ENCODE results near the gene MYBPC3.
"Not testable (repeated sequence)": the region's sequence is repeated elsewhere in the genome, so short reads cannot be mapped to it uniquely, and the experiment has no call there.

Gene MYBPC3

DNA sequence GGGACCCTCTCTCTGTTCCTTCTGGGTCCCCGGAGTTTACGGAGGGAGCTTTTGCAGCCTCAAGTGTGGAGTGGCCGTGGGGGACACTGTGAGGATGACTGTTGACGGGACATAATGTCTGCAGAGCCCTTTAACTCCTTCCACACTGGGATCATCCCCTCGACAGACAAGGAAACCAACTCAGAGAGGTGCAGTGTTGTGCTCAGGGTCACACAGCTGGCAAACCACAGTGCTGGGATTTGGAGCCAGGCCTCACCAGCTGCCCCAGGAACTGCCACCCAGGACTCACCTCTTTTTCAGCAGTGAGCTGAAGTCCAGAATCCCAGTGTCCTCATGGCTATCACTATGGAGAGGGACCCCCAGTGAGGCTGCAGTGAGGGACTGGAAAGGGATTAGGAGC, 5.4 kb downstream of the MYBPC3 start:
- no peak for DNase-seq
- intact Hi-C loops (cut with DNase I), result no loop called here

- intact Hi-C loops (cut with DNase I), result no loop called here
- no peak for DNase-seq
Observed at GRCh38 chr11:47345890-47346563, 6.5 kb downstream of the MYBPC3 start.

DNA sequence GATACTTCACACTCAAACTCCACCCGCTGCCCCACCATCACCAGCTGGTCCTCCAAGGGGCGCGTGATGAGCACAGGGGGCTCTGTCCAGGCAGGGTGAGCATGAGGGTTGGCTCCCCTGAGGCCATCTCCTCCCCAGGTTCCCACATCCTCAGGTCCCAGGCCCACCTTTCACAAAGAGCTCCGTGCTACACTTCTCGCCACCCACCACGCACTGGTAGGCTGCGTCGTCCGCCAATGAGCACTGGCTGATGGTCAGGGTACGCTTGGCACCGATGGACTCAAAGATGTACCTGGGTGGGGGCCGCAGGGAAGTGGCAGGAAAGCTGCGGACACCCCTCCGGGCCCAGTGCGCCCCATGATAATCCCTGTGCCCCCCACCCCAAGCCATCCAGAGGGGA, 9.6 kb downstream of the MYBPC3 start:
- DNase-seq, result no peak
- intact Hi-C loops (cut with DNase I), result no loop called here

- DNase-seq, result no peak
- intact Hi-C loops (cut with DNase I), result no loop called here
Observed at GRCh38 chr11:47342036-47342803, 10.3 kb downstream of the MYBPC3 start.

- intact Hi-C loops (cut with DNase I), result no loop called here
Observed at GRCh38 chr11:47340980-47341775, 11.3 kb downstream of the MYBPC3 start.

DNA sequence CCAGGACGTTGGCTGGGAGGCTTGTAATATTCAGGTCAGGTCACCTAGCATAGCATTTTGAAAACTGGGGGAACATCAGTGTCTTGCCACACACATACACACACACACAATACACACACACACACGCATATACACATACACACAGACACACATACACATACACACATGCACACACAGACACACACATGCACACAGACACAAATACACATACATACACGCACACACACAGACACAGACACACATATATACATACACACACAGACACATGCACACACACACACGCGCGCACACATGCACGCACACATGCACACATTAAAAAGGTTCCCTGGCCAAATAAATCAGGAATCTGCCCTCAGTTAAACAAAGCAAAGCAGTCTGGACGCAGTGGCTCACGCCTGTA, 12.5 kb downstream of the MYBPC3 start:
- intact Hi-C loops (cut with DNase I), result no loop called here
- DNase-seq, result no peak

More at GRCh38 chr11:47340980-47341775, 11.3 kb downstream of the MYBPC3 start:
- DNase-seq, result no peak

DNA sequence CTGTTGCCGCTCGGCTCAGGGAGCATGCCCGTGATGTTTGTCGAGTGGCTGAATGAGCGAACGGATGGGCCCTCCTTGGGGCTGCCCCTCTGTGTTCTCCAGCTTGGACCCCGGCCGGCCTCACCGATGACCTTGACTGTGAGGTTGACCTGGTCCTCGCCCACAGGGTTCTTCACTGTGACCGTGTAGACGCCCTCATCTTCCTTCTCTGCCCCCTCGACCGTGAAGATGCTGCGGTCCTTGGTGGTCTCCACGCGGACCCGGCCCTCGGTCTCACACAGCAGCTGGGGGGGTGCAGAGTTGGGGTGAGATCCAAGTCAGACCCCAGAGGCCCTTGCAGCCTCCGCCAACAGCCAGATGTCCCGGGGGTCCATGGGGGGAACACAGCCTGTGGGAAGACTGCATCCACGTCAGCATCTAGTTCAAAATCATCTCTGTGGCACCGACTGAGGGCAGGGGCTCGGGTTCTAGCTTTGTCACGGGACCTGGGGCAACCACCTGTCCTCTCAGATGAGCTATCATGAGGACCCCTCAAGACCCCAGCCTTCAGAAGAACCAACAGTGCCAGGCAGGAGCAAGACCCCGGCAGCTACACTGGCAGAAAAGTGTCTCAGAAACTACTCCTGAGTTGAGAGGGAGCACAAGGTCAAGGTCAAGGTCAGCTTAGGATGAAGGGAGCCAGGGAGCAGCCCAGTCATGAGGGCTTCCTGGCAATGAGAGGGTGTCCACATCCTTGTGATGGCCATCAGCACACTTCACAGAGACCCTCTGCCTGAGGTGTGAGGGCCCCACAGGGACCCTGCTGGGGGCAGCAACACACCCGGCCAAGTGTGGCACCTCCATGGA, 13.9 kb downstream of the MYBPC3 start:
- intact Hi-C loops (cut with DNase I), result no loop called here
- no peak for DNase-seq

DNA sequence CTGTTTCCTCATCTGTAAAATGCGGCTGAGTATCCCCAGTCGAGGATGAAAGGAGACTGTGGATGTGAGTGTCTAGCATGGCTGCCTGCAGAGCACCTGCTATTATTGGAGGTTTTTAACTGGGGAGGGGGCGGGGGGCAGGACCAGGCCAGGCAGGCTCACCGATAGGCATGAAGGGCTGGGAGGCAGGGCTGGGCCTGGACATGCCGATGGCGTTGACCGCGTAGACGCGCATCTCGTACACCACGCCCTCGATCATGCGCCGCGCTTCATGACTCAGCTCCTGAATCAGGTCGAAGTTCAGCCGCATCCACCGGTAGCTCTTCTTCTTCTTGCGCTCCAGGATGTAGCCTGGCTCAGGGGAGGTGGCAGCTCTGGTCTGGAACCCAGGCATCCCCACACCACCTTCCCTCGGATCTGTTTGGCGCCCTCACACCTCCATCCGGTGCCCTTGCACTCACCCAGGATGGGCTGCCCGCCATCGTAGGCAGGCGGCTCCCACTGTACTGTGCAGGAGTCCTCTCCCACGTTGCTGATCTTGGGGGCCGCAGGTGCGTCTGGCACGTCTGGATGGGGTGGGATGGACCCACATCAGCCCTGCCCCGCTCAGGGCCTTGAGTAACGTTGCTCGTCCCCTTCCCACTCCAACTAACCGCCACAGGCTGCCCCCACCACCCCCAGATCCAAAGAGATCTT, 15.1 kb downstream of the MYBPC3 start:
- DNase-seq, result no peak
- intact Hi-C loops (cut with DNase I), result no loop called here

DNA sequence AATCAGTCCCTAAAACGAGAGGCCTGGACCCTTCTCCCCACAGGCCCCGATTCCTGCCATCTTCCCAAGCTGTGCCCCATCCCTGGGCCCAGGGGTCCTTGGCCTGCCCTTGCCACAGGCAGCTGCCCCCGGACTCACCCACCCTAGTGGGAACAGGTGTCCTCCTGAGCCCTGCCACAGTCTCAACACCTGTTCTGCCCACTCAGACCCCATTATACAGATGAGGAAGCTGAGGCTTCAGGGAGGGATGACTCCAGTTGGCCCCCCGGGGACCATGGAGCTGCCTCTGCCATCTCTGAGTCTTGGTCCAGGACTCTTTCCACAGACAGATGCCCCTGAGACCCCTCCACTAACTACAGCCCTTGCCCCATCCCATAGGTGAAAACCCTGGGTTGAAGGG, 15.9 kb downstream of the MYBPC3 start:
- DNase-seq, result no peak
- intact Hi-C loops (cut with DNase I), result no loop called here

- DNase-seq, result no peak
- intact Hi-C loops (cut with DNase I), result no loop called here
Observed at GRCh38 chr11:47335733-47336132, 16.8 kb downstream of the MYBPC3 start.

DNA sequence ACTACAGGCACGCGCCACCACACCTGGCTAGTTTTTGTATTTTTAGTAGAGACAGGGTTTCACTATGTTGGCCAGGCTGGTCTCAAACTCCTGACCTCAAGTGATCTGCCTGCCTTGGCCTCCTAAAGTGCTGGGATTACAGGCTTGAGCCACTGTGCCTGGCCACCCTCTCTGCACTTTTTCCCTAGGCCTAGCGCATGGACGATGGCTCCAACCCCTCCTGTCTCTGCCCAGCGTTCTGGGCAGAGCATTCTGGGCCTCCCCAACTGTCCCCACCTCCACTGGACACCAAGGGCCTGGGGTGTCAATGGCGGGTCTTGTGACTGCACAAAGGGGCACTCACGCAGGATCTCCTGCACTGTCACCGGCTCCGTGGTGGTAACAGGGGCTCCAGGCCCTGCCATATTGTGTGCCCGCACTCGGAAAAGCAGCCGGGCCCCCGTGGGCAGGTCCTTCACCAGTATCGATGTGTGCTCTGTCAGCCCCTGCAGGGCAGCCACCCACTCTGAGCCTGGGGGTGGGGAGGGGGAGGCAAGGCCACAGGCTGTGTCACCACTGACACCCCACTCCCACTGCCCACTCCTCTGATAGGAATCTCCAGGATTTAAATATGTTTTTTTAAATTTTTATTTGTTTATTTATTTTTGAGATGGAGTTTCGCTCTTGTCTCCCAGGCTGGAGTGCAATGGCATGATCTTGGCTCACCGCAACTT, 17.6 kb downstream of the MYBPC3 start:
- intact Hi-C loops (cut with DNase I), result not testable (repeated sequence)

GRCh38 chr11:47333886-47334443, 18.5 kb downstream of the MYBPC3 start:
- no peak for DNase-seq
- intact Hi-C loops (cut with DNase I), result no loop called here

More for the DNA sequence above, 17.6 kb downstream of the MYBPC3 start:
- not testable (repeated sequence) for DNase-seq

DNA sequence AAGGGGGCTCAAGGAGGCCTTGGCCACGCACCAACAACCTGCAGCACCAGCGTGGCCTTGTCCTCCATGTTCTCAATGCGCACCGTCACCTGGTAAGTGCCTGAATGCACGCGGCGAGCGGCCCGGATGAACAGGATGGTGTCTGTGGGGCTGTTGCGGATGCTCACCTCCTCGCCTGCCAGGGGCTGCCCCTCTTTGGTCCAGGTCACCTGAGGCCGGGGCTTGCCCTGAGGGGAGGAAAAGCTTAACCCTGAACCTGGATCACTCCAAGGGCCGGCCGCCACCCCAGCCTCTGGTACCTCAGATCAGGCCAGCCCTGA, 19.0 kb downstream of the MYBPC3 start:
- no peak for DNase-seq
- intact Hi-C loops (cut with DNase I), result no loop called here

DNA sequence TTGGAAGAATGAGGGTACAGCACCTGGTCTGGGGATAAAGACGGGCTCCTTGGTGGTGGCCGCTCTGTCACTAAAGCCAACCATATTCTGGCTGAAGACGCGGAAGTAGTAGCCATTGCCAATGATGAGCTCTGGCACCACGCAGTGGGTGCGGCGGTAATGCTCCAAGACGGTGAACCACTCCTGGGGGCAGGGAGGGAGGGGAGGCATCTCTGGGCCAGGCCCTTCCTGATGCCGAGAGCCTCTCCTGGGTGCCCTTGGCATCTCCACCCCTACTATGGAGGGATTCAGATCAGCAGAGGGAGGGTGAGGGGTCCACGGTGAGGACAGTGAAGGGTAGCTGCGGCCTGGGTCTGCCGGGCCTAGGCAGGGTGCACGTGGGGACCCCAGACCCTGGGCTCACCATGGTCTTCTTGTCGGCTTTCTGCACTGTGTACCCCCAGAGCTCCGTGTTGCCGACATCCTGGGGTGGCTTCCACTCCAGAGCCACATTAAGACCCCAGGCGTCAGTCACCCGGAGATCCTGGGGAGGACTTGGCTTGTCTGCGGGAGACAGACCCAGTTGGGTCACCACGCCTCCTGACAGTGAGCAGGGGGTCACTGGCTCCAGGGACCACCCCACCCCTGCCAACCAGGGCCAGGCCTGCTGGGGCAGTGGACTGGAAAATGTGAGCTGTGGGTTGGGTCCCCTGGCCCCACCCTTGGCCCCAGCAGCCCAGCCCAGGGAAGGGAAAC, 19.5 kb downstream of the MYBPC3 start:
- intact Hi-C loops (cut with DNase I), result no loop called here
- no peak for DNase-seq

DNA sequence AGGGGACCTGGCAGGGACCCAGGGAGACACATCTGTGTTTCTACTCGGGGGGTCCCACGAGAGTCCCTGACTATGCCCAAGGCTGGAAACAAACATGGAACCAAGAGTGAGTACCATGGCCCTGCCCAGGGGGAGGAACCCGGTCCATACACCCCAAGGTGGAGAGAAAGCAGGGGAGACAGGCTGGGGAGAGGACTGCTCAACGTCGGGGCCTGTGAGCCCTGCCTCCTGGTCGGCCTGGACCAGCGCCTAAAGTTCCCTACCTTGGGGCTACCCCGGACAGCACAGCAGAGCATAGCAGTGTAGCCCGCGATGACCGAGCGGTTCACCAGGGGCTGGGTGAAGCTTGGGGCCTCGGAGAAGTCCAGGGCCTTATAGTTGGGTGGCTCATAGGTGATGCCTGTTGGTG, 20.2 kb downstream of the MYBPC3 start:
- no peak for DNase-seq
- intact Hi-C loops (cut with DNase I), result no loop called here

- DNase-seq, result no peak
- intact Hi-C loops (cut with DNase I), result no loop called here
Observed at GRCh38 chr11:47331454-47332302, 20.8 kb downstream of the MYBPC3 start.

All from head of caudate nucleus (tissue), 42 donors.